Measurements from ENCODE around the gene DOK1.

DNA sequence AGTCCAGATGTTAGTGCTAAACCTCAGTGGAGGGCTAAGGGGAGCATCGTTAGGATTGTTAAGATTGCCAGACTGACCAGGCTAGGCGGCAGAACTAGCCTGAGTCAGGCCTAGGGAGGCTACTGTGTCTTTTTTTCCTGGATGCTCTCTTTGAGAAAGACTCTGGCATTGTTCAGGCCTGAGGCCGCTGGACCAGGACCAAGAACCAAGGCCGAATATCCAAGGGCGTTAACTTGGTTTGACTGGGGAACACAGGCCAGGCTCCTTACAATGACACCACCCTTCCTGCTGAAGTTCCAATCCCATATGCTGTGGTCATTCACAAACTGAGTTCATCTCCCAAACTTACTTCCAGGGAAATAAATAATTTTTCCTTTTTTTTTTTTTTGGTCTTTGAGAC lies 14.2 kb upstream of the DOK1 start:
- TF ChIP-seq POLR2A (IDR thresholded peaks at IDR 0.05; ENCODE audit: low read length) = no peak
- TF ChIP-seq GATA1 (IDR thresholded peaks at IDR 0.05; ENCODE audit: low read depth, low read length) = no peak
